Neural cell (in vitro differentiated cells): ENCODE data around the gene RPL36.

Experiments
- EP300 ChIP-seq: fragments of 450-650 bp; conservative IDR thresholded peaks from 2 replicates; pipeline ENCODE4 v1.6.1; 2014; ENCODE audit warnings: antibody characterized with exemption, mild to moderate bottlenecking, moderate library complexity; ENCODE audit not compliant: poor library complexity, severe bottlenecking
- EZH2 ChIP-seq: fragments of 200-600, 300-800 bp; shearing (Covaris generic), sonication (generic); IDR thresholded peaks from 2 replicates; pipeline ENCODE4 v1.6.1; 2014; ENCODE audit warnings: antibody characterized with exemption, low read length, borderline replicate concordance, mild to moderate bottlenecking; ENCODE audit not compliant: insufficient read depth, poor library complexity, severe bottlenecking
- MXI1 ChIP-seq: fragments of 450-650 bp; conservative IDR thresholded peaks from 2 replicates; pipeline ENCODE4 v1.6.1; 2014; ENCODE audit warnings: antibody characterized with exemption, mild to moderate bottlenecking; ENCODE audit not compliant: poor library complexity, severe bottlenecking
- POLR2AphosphoS5 ChIP-seq: IDR thresholded peaks from 2 replicates; pipeline ENCODE4 v1.6.1; 2012
- RAD21 ChIP-seq: fragments of 450-650 bp; conservative IDR thresholded peaks from 2 replicates; pipeline ENCODE4 v1.6.1; 2014; ENCODE audit warnings: antibody characterized with exemption, mild to moderate bottlenecking, moderate library complexity
- TAF1 ChIP-seq: IDR thresholded peaks from 2 replicates; pipeline ENCODE4 v1.6.1; 2012; ENCODE audit warnings: low read depth
- TF ChIP-seq, protein P1 (sequence below): fragments of 450-650 bp; IDR thresholded peaks from 2 replicates; pipeline ENCODE4 v1.5.1; 2014; ENCODE audit warnings: antibody characterized with exemption, mild to moderate bottlenecking, moderate library complexity; ENCODE audit not compliant: poor library complexity, severe bottlenecking
- TF ChIP-seq, protein P2 (sequence below): IDR thresholded peaks from 2 replicates; pipeline ENCODE4 v1.6.1; 2012; ENCODE audit warnings: borderline replicate concordance

DNA sequence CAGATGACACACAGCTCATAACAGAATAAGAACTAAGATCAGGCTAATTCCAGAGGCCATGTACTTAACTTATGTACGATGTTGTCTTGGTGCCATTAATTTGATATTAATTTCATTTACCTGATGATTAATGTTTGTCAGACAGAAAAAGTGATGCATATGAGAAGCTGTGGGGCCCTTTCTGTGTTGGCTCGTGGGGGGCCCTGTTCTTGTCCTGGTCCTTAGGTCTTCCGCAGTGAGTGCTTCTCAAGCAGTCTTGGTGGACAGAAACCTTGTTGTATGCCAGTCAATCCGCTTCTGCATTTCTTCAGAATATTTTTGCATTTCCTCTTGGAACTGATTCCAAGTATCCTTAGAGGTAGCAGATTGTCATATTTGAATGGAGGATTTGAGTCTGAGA is 47.0 kb upstream of the RPL36 start:
- TF ChIP-seq, protein P1, sequence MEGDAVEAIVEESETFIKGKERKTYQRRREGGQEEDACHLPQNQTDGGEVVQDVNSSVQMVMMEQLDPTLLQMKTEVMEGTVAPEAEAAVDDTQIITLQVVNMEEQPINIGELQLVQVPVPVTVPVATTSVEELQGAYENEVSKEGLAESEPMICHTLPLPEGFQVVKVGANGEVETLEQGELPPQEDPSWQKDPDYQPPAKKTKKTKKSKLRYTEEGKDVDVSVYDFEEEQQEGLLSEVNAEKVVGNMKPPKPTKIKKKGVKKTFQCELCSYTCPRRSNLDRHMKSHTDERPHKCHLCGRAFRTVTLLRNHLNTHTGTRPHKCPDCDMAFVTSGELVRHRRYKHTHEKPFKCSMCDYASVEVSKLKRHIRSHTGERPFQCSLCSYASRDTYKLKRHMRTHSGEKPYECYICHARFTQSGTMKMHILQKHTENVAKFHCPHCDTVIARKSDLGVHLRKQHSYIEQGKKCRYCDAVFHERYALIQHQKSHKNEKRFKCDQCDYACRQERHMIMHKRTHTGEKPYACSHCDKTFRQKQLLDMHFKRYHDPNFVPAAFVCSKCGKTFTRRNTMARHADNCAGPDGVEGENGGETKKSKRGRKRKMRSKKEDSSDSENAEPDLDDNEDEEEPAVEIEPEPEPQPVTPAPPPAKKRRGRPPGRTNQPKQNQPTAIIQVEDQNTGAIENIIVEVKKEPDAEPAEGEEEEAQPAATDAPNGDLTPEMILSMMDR = no peak
- TF ChIP-seq EZH2 (no peak), RAD21 (no peak), EP300 (no peak), MXI1 (no peak), POLR2AphosphoS5 (no peak), TAF1 (no peak)
- TF ChIP-seq, protein P2, sequence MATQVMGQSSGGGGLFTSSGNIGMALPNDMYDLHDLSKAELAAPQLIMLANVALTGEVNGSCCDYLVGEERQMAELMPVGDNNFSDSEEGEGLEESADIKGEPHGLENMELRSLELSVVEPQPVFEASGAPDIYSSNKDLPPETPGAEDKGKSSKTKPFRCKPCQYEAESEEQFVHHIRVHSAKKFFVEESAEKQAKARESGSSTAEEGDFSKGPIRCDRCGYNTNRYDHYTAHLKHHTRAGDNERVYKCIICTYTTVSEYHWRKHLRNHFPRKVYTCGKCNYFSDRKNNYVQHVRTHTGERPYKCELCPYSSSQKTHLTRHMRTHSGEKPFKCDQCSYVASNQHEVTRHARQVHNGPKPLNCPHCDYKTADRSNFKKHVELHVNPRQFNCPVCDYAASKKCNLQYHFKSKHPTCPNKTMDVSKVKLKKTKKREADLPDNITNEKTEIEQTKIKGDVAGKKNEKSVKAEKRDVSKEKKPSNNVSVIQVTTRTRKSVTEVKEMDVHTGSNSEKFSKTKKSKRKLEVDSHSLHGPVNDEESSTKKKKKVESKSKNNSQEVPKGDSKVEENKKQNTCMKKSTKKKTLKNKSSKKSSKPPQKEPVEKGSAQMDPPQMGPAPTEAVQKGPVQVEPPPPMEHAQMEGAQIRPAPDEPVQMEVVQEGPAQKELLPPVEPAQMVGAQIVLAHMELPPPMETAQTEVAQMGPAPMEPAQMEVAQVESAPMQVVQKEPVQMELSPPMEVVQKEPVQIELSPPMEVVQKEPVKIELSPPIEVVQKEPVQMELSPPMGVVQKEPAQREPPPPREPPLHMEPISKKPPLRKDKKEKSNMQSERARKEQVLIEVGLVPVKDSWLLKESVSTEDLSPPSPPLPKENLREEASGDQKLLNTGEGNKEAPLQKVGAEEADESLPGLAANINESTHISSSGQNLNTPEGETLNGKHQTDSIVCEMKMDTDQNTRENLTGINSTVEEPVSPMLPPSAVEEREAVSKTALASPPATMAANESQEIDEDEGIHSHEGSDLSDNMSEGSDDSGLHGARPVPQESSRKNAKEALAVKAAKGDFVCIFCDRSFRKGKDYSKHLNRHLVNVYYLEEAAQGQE = no peak
